Ovary (tissue), 9 donors: ENCODE data around the gene AUTS2. TPM values are rescaled to one million over a fixed set of nuclear protein-coding genes. Genes with fewer than 3 reads are reported as not detected.

Source experiments
- DNase-seq, 5 donors: peaks; one replicate each; pipeline ENCODE4 v3.0.0-alpha.2; 2019 to 2020
- H3K27ac ChIP-seq, 2 donors: fragments of 200-600 bp; one replicate each; pipeline versions ENCODE4 v1.5.1 to v1.8.0; 2019 to 2022
- H3K27me3 ChIP-seq: fragments of 200-600 bp; one replicate; pipeline ENCODE4 v1.8.0; 2022
- H3K36me3 ChIP-seq: fragments of 200-600 bp; sonication (generic); one replicate; pipeline ENCODE4 v1.5.1; 2019
- H3K4me1 ChIP-seq: one replicate; pipeline ENCODE4 v1.8.1; 2013; ENCODE audit warnings: mild to moderate bottlenecking, moderate library complexity; ENCODE audit not compliant: insufficient read depth
- H3K4me3 ChIP-seq: fragments of 200-600 bp; sonication (generic); one replicate; pipeline ENCODE4 v1.5.1; 2017
- H3K9me3 ChIP-seq, 2 donors: fragments of 200-600 bp in 1 of 2; sonication (generic) in 1 of 2; one replicate each; pipeline versions ENCODE4 v1.5.1 to v1.8.1; 2013 to 2019; ENCODE audit warnings: mild to moderate bottlenecking in 1 of 2, moderate library complexity in 1 of 2
- EP300 ChIP-seq: sonication (generic); formaldehyde crosslinking; IDR thresholded peaks from one replicate; pipeline ENCODE4 v1.6.1; 2017; ENCODE audit warnings: antibody characterized with exemption
- POLR2A ChIP-seq: fragments of 450-650 bp; IDR thresholded peaks from one replicate; pipeline ENCODE4 v1.6.1; 2017; ENCODE audit warnings: antibody characterized with exemption, mild to moderate bottlenecking, moderate library complexity
- whole genome bisulfite sequencing, 3 donors: extraction: QIAGEN DNeasy Blood & Tissue Kit in 1 of 3; methylation state at CpG; one replicate each; pipeline versions ENCODE4 v1.1.5 to v1.1.7; 2013 to 2017; 5-methylcytosine and 5-hydroxymethylcytosine counted together
- intact Hi-C, 4 donors: fragments of 100-400 bp; cut with DNase I; formaldehyde crosslinking; loops; one replicate each; pipeline versions ENCODE4 v1.11.0 to v1.15.1; 2022 to 2023
- polyA plus RNA-seq, 2 donors: library from polyadenylated mRNA; stranded (reverse); fragments of 200-250 nt in 1 of 2; fragments of 350-450 nt in 1 of 2; fragmentation: Illumina TruSeq in 1 of 2; extraction: RNeasy Lipid Tissue Mini Kit (QIAGEN cat#74804) in 1 of 2; gene quantifications; one replicate each; pipeline ENCODE4 v1.2.3, GENCODE V29; 2013 to 2014
- total RNA-seq, 7 donors: library from RNA; depleted of rRNA in 2 of 7; stranded (reverse); fragments of >200 nt in 2 of 7; fragmentation: NEBNext Ultra II Directional in 3 of 7; extraction: Animal tissue kit (Norgen Biotek cat#: 25700) in 3 of 7; gene quantifications; one replicate each; pipeline versions ENCODE4 v1.1.0 to v1.2.4, GENCODE V29; 2016 to 2023
- TF ChIP-seq, protein P1 (sequence below), 3 donors: fragments of 450-650 bp in 2 of 3; fragments of 200-600 bp in 1 of 3; IDR thresholded peaks; one replicate each; pipeline versions ENCODE4 v1.5.1 to v1.8.0; 2016 to 2022; ENCODE audit warnings: antibody characterized with exemption in 3 of 3, mild to moderate bottlenecking in 1 of 3
- donor health status: DM: no; HTN: no; CAD: no; lungs with moderate emphysema.
- donor health status: DM: no; HTN: no; CAD: no.
- donor health status: Bipolar disorder and iron deficiency.
- donor health status: DM: yes; HTN: yes; CAD: no.
- donor health status: DM: no; HTN: no; CAD: no.
- donor health status: DM: yes; HTN: yes; CAD: no.

The AUTS2 gene
- total and polyA plus RNA-seq, 9 donors = 18.3 to 60.9 (median 44.9) TPM

GRCh38 chr7:70193514-70193913 lies 595.2 kb downstream of the AUTS2 start:
- no peak overlapping the region for H3K4me3 ChIP-seq
- H3K27me3 ChIP-seq = no peaks in the 10 kb centered on the region
- H3K27ac ChIP-seq = no peak overlapping the region
- no peak for TF ChIP-seq POLR2A
- DNase-seq = no peak
- H3K36me3 ChIP-seq = no peaks in the 10 kb centered on the region
- H3K9me3 ChIP-seq = no peaks in the 10 kb centered on the region
- 76 to 87% (median 85%) methylated on average over 4 of the region's 4 CpGs for WGBS, 3 donors
- H3K4me1 ChIP-seq = peaks cover 3% of the 10 kb centered on the region
- intact Hi-C loops = no loop called here

DNA sequence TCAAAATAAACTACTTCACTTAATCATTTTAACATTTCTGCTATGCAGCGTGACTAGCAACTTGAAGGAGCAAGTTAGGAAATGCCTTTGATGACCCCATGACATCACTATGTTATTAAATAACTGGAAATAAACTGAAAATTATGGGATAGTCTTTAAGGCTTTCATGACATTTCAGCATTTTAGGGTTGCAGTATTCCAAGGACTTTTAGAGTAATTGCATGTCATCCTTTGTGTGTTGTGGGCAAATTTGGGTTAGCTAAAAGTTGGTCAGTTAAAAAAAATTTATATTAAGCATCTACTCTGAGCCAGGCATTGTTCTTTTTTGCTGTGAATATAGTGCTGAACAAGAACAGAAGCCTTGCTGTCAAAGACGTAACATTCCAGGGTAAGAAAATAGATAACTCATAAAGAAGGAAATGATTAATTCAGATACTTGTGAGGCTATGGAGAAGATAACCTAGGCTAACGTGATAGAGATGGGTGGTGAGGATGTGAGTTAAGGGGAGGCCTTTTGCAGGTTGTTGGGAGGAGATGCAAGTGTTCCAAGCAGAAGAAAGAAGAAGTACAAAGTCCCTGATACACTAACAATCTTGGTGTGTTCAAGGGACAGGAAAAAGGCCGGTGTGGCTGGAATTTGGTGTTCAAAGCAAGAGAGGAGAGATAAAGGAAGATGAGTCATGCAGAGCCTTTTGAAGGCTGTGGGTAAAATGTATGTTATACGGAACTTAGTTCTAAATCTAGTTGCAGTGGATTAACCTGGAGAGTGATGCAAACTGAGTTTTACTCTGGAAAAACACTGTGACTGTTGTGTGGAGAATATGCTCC lies 610.2 kb downstream of the AUTS2 start:
- 52 to 66% (median 60%) methylated on average over 5 of the region's 5 CpGs for WGBS, 3 donors
- H3K9me3 ChIP-seq = no peaks in the 10 kb centered on the region
- no peak overlapping the region for H3K27ac ChIP-seq
- intact Hi-C loops = loop anchor here in 1 of 4 donors (10.0 kb wide), 1 partner anchor 576 kb away; no protein-coding TSS in a partner anchor
- H3K4me3 ChIP-seq = no peak overlapping the region
- DNase-seq = no peak
- TF ChIP-seq POLR2A (no peak), EP300 (no peak)
- TF ChIP-seq, protein P1, sequence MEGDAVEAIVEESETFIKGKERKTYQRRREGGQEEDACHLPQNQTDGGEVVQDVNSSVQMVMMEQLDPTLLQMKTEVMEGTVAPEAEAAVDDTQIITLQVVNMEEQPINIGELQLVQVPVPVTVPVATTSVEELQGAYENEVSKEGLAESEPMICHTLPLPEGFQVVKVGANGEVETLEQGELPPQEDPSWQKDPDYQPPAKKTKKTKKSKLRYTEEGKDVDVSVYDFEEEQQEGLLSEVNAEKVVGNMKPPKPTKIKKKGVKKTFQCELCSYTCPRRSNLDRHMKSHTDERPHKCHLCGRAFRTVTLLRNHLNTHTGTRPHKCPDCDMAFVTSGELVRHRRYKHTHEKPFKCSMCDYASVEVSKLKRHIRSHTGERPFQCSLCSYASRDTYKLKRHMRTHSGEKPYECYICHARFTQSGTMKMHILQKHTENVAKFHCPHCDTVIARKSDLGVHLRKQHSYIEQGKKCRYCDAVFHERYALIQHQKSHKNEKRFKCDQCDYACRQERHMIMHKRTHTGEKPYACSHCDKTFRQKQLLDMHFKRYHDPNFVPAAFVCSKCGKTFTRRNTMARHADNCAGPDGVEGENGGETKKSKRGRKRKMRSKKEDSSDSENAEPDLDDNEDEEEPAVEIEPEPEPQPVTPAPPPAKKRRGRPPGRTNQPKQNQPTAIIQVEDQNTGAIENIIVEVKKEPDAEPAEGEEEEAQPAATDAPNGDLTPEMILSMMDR (IDR thresholded peaks at IDR 0.05) = no peak
- H3K36me3 ChIP-seq = no peaks in the 10 kb centered on the region
- no peaks in the 10 kb centered on the region for H3K27me3 ChIP-seq
- no peaks in the 10 kb centered on the region for H3K4me1 ChIP-seq

GRCh38 chr7:70210200-70210935 lies 612.1 kb downstream of the AUTS2 start:
- intact Hi-C loops = no loop called here
- H3K36me3 ChIP-seq = no peaks in the 10 kb centered on the region
- H3K27ac ChIP-seq = no peak overlapping the region
- no peaks in the 10 kb centered on the region for H3K27me3 ChIP-seq
- H3K4me3 ChIP-seq = no peak overlapping the region
- no peaks in the 10 kb centered on the region for H3K9me3 ChIP-seq
- DNase-seq = no peak
- TF ChIP-seq, protein P1 (IDR thresholded peaks at IDR 0.05) = no peak
- 67 to 77% (median 74%) methylated on average over 5 of the region's 5 CpGs for WGBS, 3 donors
- no peaks in the 10 kb centered on the region for H3K4me1 ChIP-seq

DNA sequence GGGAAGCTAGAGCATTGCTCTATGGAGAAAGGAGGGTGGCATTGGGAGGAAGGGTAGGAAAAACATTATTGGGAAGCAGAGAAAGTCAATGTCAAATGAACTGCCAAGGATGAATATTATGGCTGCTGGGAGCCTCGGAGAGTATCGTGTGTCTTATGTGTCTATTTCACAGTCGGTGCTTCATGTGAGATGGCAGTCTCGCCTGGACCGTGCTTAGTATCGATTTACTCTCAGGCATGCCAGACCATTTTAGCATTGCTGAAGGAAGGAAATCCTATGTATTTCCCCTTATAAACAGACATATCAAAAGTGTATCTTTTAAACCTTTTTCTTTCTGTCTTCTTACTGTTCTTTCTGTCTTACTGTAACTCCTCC lies 612.6 kb downstream of the AUTS2 start:
- intact Hi-C loops = no loop called here
- WGBS, 3 donors = 94 to 95% (median 95%) methylated on average over 6 of the region's 6 CpGs
- no peak overlapping the region for H3K27ac ChIP-seq
- H3K36me3 ChIP-seq = no peaks in the 10 kb centered on the region
- H3K4me1 ChIP-seq = no peaks in the 10 kb centered on the region
- H3K27me3 ChIP-seq = no peaks in the 10 kb centered on the region
- no peak for TF ChIP-seq POLR2A
- TF ChIP-seq, protein P1 (IDR thresholded peaks at IDR 0.05) = no peak
- no peak for TF ChIP-seq EP300
- no peak for DNase-seq
- no peaks in the 10 kb centered on the region for H3K9me3 ChIP-seq
- H3K4me3 ChIP-seq = no peak overlapping the region

DNA sequence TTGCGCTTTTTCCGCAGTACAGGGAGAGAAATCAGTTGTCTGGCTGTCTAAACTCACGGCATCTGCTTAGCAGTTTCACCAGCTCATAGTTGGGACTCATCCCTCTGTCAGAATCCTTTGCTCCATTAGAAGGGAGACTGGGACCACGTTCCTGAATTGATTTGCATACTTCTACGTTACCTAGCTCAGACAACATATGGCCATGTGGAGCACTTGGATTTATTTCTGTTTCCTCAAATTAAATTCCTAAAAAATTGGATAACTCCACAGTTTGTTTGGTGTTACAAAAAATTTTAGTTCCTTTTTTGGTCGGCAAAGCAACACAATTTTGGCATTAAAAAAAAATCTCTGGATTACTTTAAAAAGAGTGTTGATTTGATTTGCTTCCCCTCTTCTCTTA lies 614.0 kb downstream of the AUTS2 start:
- no peaks in the 10 kb centered on the region for H3K27me3 ChIP-seq
- WGBS, 3 donors = 53 to 66% (median 58%) methylated on average over 6 of the region's 6 CpGs
- intact Hi-C loops = no loop called here

More for the DNA sequence above, 614.0 kb downstream of the AUTS2 start:
- Histone ChIP-seq H3K4me1 (no peaks in the 10 kb centered on the region), H3K36me3 (no peaks in the 10 kb centered on the region), H3K4me3 (no peak overlapping the region), H3K27ac (no peak overlapping the region), H3K9me3 (no peaks in the 10 kb centered on the region)
- DNase-seq = no peak
- TF ChIP-seq EP300 (no peak), POLR2A (no peak)
- TF ChIP-seq, protein P1 (IDR thresholded peaks at IDR 0.05) = no peak
